OCI-LY3 (cell line): ENCODE data around the gene DCC.

Experiments
- H2AFZ ChIP-seq: fragments of 200-600, 300-600 bp; shearing (Covaris generic); 2 replicates; pipeline ENCODE4 v1.6.0; 2014; ENCODE audit warnings: antibody characterized with exemption, low read depth, low read length
- H3K27ac ChIP-seq: fragments of 200-600, 300-600 bp; sonication (generic); 2 replicates; pipeline ENCODE4 v1.5.1; 2014; ENCODE audit warnings: mild to moderate bottlenecking, low read length, moderate library complexity, mixed read lengths
- H3K27me3 ChIP-seq: fragments of 200-600, 300-600 bp; sonication (generic); 2 replicates; pipeline ENCODE4 v1.6.1; 2014; ENCODE audit warnings: low read depth, low read length, mixed read lengths
- H3K36me3 ChIP-seq: fragments of 200-600, 300-600 bp; sonication (generic); replicated peaks from 2 replicates; pipeline ENCODE3; 2014; ENCODE audit warnings: low read depth, low read length, mixed read lengths
- H3K4me1 ChIP-seq: fragments of 300-600, 200-600 bp; sonication (generic); 2 replicates; pipeline ENCODE4 v1.6.1; 2014; ENCODE audit warnings: low read length, mixed read lengths
- H3K4me2 ChIP-seq: fragments of 200-600, 300-600 bp; sonication (generic); 2 replicates; pipeline ENCODE4 v1.6.1; 2014; ENCODE audit warnings: low read length, mixed read lengths
- H3K4me3 ChIP-seq: fragments of 300-600, 200-600 bp; sonication (generic); 2 replicates; pipeline ENCODE4 v1.5.1; 2014; ENCODE audit warnings: antibody characterized with exemption, mild to moderate bottlenecking, low read length, moderate library complexity
- H3K79me2 ChIP-seq: fragments of 300-600, 200-600 bp; shearing (Covaris generic); 2 replicates; pipeline ENCODE4 v1.6.1; 2014; ENCODE audit warnings: mild to moderate bottlenecking, low read length, mixed read lengths
- H3K9ac ChIP-seq: fragments of 300-600, 200-600 bp; shearing (Covaris generic); 2 replicates; pipeline ENCODE4 v1.6.0; 2014; ENCODE audit warnings: mild to moderate bottlenecking, low read length, moderate library complexity
- H3K9me3 ChIP-seq: fragments of 200-600, 300-600 bp; shearing (Covaris generic); 2 replicates; pipeline ENCODE4 v1.6.1; 2014; ENCODE audit warnings: low read length, mixed read lengths; ENCODE audit not compliant: insufficient read depth
- H4K20me1 ChIP-seq: fragments of 200-600, 300-600 bp; sonication (generic); 2 replicates; pipeline ENCODE4 v1.6.1; 2016; ENCODE audit warnings: low read length, mixed read lengths; ENCODE audit not compliant: insufficient read depth
- EZH2phosphoT487 ChIP-seq: fragments of 200-600 bp; shearing (Covaris generic); IDR thresholded peaks from 2 replicates; pipeline ENCODE4 v1.6.1; 2018; ENCODE audit warnings: antibody characterized with exemption, mixed run types, low read depth
- TF ChIP-seq, protein P1 (sequence below): fragments of 200-600, 300-600 bp; sonication (generic); IDR thresholded peaks from 2 replicates; pipeline ENCODE4 v1.5.1; 2014; ENCODE audit warnings: antibody characterized with exemption, low read length, low read depth

The DCC gene

DNA sequence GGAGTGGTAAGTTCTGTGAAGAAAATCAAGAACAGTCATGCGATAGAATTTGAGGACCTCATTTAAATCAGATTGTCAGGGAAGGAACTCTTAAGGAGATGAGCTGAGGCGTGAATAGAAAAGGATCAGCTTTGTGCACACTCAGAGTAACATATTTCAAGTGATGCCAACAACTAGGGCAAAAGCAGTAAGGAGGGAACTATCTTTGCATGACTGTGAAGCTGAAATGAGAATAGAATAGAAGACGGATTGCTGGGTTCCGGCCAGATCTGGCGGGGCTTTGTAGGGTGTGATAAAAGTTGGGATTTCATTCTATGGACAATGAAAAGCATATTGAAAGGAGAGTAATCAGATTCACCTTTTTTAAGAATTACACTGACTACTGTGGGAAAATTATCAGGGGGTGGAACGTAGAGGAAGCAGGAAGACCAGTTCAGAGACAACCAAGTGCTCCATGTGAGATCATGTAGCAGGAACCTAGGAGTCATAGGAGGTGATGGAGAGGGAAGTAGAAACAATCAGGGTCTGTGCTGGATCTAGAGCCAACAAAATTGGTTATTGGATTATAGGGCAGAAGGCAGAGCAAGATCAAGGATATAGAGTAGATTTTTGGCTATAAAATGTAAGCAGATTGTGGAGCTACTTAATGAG lies 884.3 kb downstream of the DCC start:
- TF ChIP-seq EZH2phosphoT487 = no peak
- TF ChIP-seq, protein P1, sequence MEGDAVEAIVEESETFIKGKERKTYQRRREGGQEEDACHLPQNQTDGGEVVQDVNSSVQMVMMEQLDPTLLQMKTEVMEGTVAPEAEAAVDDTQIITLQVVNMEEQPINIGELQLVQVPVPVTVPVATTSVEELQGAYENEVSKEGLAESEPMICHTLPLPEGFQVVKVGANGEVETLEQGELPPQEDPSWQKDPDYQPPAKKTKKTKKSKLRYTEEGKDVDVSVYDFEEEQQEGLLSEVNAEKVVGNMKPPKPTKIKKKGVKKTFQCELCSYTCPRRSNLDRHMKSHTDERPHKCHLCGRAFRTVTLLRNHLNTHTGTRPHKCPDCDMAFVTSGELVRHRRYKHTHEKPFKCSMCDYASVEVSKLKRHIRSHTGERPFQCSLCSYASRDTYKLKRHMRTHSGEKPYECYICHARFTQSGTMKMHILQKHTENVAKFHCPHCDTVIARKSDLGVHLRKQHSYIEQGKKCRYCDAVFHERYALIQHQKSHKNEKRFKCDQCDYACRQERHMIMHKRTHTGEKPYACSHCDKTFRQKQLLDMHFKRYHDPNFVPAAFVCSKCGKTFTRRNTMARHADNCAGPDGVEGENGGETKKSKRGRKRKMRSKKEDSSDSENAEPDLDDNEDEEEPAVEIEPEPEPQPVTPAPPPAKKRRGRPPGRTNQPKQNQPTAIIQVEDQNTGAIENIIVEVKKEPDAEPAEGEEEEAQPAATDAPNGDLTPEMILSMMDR = no peak
- no peak overlapping the region for H3K4me3 ChIP-seq
- no peaks in the 10 kb centered on the region for H3K27me3 ChIP-seq
- H3K4me2 ChIP-seq = no peak overlapping the region
- no peaks in the 10 kb centered on the region for H3K4me1 ChIP-seq
- H2AFZ ChIP-seq = no peak overlapping the region
- no peak overlapping the region for H3K27ac ChIP-seq
- H4K20me1 ChIP-seq = no peaks in the 10 kb centered on the region
- H3K36me3 ChIP-seq = no peaks in the 10 kb centered on the region
- no peaks in the 10 kb centered on the region for H3K9me3 ChIP-seq
- H3K79me2 ChIP-seq = no peaks in the 10 kb centered on the region
- H3K9ac ChIP-seq = no peak overlapping the region

- no peaks in the 10 kb centered on the region for H3K79me2 ChIP-seq
- H4K20me1 ChIP-seq = no peaks in the 10 kb centered on the region
- H3K27ac ChIP-seq = no peak overlapping the region
- no peak overlapping the region for H3K4me2 ChIP-seq
- H3K9ac ChIP-seq = no peak overlapping the region
- H3K36me3 ChIP-seq = no peaks in the 10 kb centered on the region
- TF ChIP-seq, protein P1 = no peak
- no peak for TF ChIP-seq EZH2phosphoT487
- H3K9me3 ChIP-seq = no peaks in the 10 kb centered on the region
- no peak overlapping the region for H2AFZ ChIP-seq
- H3K4me1 ChIP-seq = no peaks in the 10 kb centered on the region
- H3K4me3 ChIP-seq = no peak overlapping the region
- no peaks in the 10 kb centered on the region for H3K27me3 ChIP-seq
These were observed 885.7 kb downstream of the DCC start for GRCh38 chr18:53225567-53226325.

DNA sequence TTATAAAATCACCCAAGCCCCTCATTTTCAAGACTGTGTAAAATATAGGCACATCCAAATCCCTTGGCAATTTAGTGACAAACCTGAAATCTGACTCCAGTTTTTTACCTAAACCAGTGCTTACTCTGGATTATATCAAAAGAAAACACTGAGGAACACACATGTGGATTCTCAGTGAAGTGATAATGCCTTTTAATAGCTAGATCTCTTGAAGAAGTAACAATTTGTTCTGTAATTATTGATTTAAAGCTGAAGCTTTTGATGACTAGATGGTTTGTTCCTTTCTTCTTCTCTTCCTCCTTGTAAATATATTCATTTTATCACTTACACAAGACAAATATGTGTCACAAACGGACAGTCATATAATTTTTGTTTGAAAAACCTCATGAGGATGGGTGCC lies 894.6 kb downstream of the DCC start:
- Histone ChIP-seq H3K4me2 (no peak overlapping the region), H3K36me3 (no peaks in the 10 kb centered on the region), H4K20me1 (no peaks in the 10 kb centered on the region), H3K27me3 (no peaks in the 10 kb centered on the region), H3K27ac (no peak overlapping the region), H3K4me3 (no peak overlapping the region), H3K9me3 (no peaks in the 10 kb centered on the region), H3K4me1 (no peaks in the 10 kb centered on the region), H3K79me2 (no peaks in the 10 kb centered on the region), H3K9ac (no peak overlapping the region), H2AFZ (no peak overlapping the region)
- TF ChIP-seq, protein P1 = no peak
- TF ChIP-seq EZH2phosphoT487 = no peak

- H3K9me3 ChIP-seq = peaks cover 6% of the 10 kb centered on the region
- no peaks in the 10 kb centered on the region for H4K20me1 ChIP-seq
- H3K79me2 ChIP-seq = no peaks in the 10 kb centered on the region
- TF ChIP-seq, protein P1 = no peak
- no peak for TF ChIP-seq EZH2phosphoT487
- H2AFZ ChIP-seq = no peak overlapping the region
- H3K4me1 ChIP-seq = no peaks in the 10 kb centered on the region
- no peak overlapping the region for H3K4me2 ChIP-seq
- H3K27ac ChIP-seq = no peak overlapping the region
- no peak overlapping the region for H3K4me3 ChIP-seq
- H3K36me3 ChIP-seq = no peaks in the 10 kb centered on the region
- no peaks in the 10 kb centered on the region for H3K27me3 ChIP-seq
- no peak overlapping the region for H3K9ac ChIP-seq
These were observed 901.2 kb downstream of the DCC start for GRCh38 chr18:53241161-53241560.
